Endothelial cell (in vitro differentiated cells): ENCODE data around the gene RBM45. TPM values are rescaled to one million over a fixed set of nuclear protein-coding genes. Genes with fewer than 3 reads are reported as not detected.

Experiments
- DNase-seq: peaks from one replicate; pipeline ENCODE4 v3.0.0; 2021; ENCODE audit warnings: low spot score
- H3K27ac Mint-ChIP-seq: one replicate; pipeline ENCODE4 v1.8.0; 2021; ENCODE audit warnings: mixed read lengths, inconsistent platforms; ENCODE audit not compliant: unreplicated experiment
- H3K27me3 Mint-ChIP-seq: one replicate; pipeline ENCODE4 v1.8.0; 2021; ENCODE audit warnings: mild to moderate bottlenecking, moderate library complexity, mixed read lengths, inconsistent platforms; ENCODE audit not compliant: unreplicated experiment
- H3K36me3 Mint-ChIP-seq: one replicate; pipeline ENCODE4 v1.8.0; 2021; ENCODE audit warnings: mild to moderate bottlenecking, low read depth, mixed read lengths, inconsistent platforms; ENCODE audit not compliant: unreplicated experiment
- H3K4me1 Mint-ChIP-seq: one replicate; pipeline ENCODE4 v1.8.0; 2021; ENCODE audit warnings: mild to moderate bottlenecking, mixed read lengths, inconsistent platforms; ENCODE audit not compliant: unreplicated experiment
- H3K4me3 Mint-ChIP-seq: one replicate; pipeline ENCODE4 v1.8.0; 2021; ENCODE audit warnings: mild to moderate bottlenecking, mixed read lengths, inconsistent platforms; ENCODE audit not compliant: unreplicated experiment
- H3K9me3 Mint-ChIP-seq: one replicate; pipeline ENCODE4 v1.8.0; 2021; ENCODE audit warnings: mixed read lengths, inconsistent platforms; ENCODE audit not compliant: unreplicated experiment
- CTCF ChIP-seq: fragments of 200-600 bp; sonication (generic); IDR thresholded peaks from one replicate; pipeline ENCODE4 v1.5.0; 2021; ENCODE audit warnings: antibody characterized with exemption; ENCODE audit not compliant: unreplicated experiment
- total RNA-seq: library from RNA; stranded (reverse); fragmentation: NEBNext Ultra II Directional; extraction: Animal tissue kit (Norgen Biotek cat#: 25700); gene quantifications from one replicate; pipeline ENCODE4 v1.2.1, GENCODE V29; 2021; ENCODE audit not compliant: unreplicated experiment

Gene RBM45
- total RNA-seq, 1 donor from 2014 or later = 17.0 TPM

GRCh38 chr2:178163911-178164310, 51.7 kb downstream of the RBM45 start:
- DNase-seq = no peak
- Mint-ChIP-seq H3K4me3 (no peak overlapping the region), H3K4me1 (peaks cover 9% of the 10 kb centered on the region), H3K27ac (no peak overlapping the region), H3K9me3 (no peaks in the 10 kb centered on the region), H3K27me3 (no peaks in the 10 kb centered on the region), H3K36me3 (no peaks in the 10 kb centered on the region)
- no peak for TF ChIP-seq CTCF

- H3K27ac Mint-ChIP-seq = no peak overlapping the region
- H3K27me3 Mint-ChIP-seq = no peaks in the 10 kb centered on the region
- no peak for TF ChIP-seq CTCF
- H3K4me3 Mint-ChIP-seq = no peak overlapping the region
- H3K9me3 Mint-ChIP-seq = no peaks in the 10 kb centered on the region
- H3K36me3 Mint-ChIP-seq = no peaks in the 10 kb centered on the region
- DNase-seq = no peak
- H3K4me1 Mint-ChIP-seq = peaks cover 2% of the 10 kb centered on the region
Observed at GRCh38 chr2:178173657-178174056, 61.4 kb downstream of the RBM45 start.

GRCh38 chr2:178177066-178177679, 64.9 kb downstream of the RBM45 start:
- Mint-ChIP-seq H3K9me3 (no peaks in the 10 kb centered on the region), H3K4me1 (peaks cover 2% of the 10 kb centered on the region), H3K27ac (no peak overlapping the region), H3K4me3 (no peak overlapping the region), H3K36me3 (no peaks in the 10 kb centered on the region), H3K27me3 (no peaks in the 10 kb centered on the region)
- no peak for TF ChIP-seq CTCF
- no peak for DNase-seq

Other genes with a start within 250 kb of the RBM45 start
- gene PDE11A, start 39.7 kb upstream of the RBM45 start, total RNA-seq = 1.7 TPM
- 3.0 TPM for gene OSBPL6, start 82.1 kb downstream of the RBM45 start, total RNA-seq